ENCODE results near the gene PHC2. TPM values are rescaled to one million over a fixed set of nuclear protein-coding genes. Genes with fewer than 3 reads are reported as not detected.

The PHC2 gene
- total RNA-seq, 1 experiment from 2014 or later = 176 TPM

GRCh38 chr1:33274446-33274845, 156.4 kb downstream of the PHC2 start:
- no peaks in the 10 kb centered on the region for H3K9me2 ChIP-seq (ENCODE audit: insufficient read depth)
- H3K79me2 ChIP-seq (ENCODE audit: insufficient read depth, low read length) = no peaks in the 10 kb centered on the region
- BruUV-seq (replicated peaks) = no TSS peak
- H3K9ac ChIP-seq (ENCODE audit: low read length) = no peak overlapping the region
- intact Hi-C loops (cut with micrococcal nuclease) = no loop called here
- H3K4me1 ChIP-seq (ENCODE audit: control insufficient read depth in 1 of 2, insufficient read depth in 2 of 2, low read length in 2 of 2) = no peaks in the 10 kb centered on the region
- H3K27ac ChIP-seq (ENCODE audit: low read depth, low read length) = no peak overlapping the region
- H3K27me3 ChIP-seq (ENCODE audit: insufficient read depth, low read length) = no peaks in the 10 kb centered on the region
- no peak overlapping the region for H3K4me3 ChIP-seq (replicated peaks in 1 of 2; ENCODE audit: low read depth in 1 of 2, low read length in 2 of 2)
- TF ChIP-seq CTCF (IDR thresholded peaks at IDR 0.05 in 2 of 3, conservative IDR thresholded peaks at IDR 0.05 in 1 of 3; ENCODE audit: borderline replicate concordance in 1 of 3, insufficient read depth in 1 of 3, low read depth in 2 of 3, low read length in 2 of 3) (no peak), ATF3 (IDR thresholded peaks at IDR 0.05) (no peak), POLR2AphosphoS5 (IDR thresholded peaks at IDR 0.05; ENCODE audit: low read depth, low read length) (no peak), TCF7L2 (IDR thresholded peaks at IDR 0.05; ENCODE audit: borderline replicate concordance, extremely low read depth, insufficient read depth, insufficient read length) (no peak)
- ChIA-PET CTCF (interaction anchor here (1.0 kb wide), 1 partner anchor 22 kb away, joined by 3 read pairs; no protein-coding TSS in a partner anchor), RAD21 (ENCODE audit: low non-redundant PET in 1 of 2, low total read pairs in 2 of 2, uncharacterized antibody in 2 of 2, unreplicated experiment in 2 of 2) (no interaction called here), POLR2A (no interaction called here)
- no peak overlapping the region for H3K4me2 ChIP-seq (ENCODE audit: low read length)
- ATAC-seq (no peak), DNase-seq (ENCODE audit: low read depth, low spot score) (no peak)
- no peak overlapping the region for H2AFZ ChIP-seq (ENCODE audit: low read depth, low read length, poor library complexity, severe bottlenecking)
- no peaks in the 10 kb centered on the region for H4K20me1 ChIP-seq (ENCODE audit: insufficient read depth)
- H3K36me3 ChIP-seq (ENCODE audit: control insufficient read depth in 1 of 2, insufficient read depth in 2 of 2, low read length in 2 of 2) = no peaks in the 10 kb centered on the region
- no peaks in the 10 kb centered on the region for H3K9me3 ChIP-seq (ENCODE audit: control insufficient read depth in 1 of 2, insufficient read depth in 1 of 2, low read depth in 1 of 2, low read length in 2 of 2)

- H4K20me1 ChIP-seq (ENCODE audit: insufficient read depth) = no peaks in the 10 kb centered on the region
- no TSS peak for BruUV-seq (replicated peaks)
- H2AFZ ChIP-seq (ENCODE audit: low read depth, low read length, poor library complexity, severe bottlenecking) = no peak overlapping the region
- ChIA-PET CTCF (no interaction called here), RAD21 (ENCODE audit: low non-redundant PET in 1 of 2, low total read pairs in 2 of 2, uncharacterized antibody in 2 of 2, unreplicated experiment in 2 of 2) (no interaction called here), POLR2A (no interaction called here)
- no peak overlapping the region for H3K4me3 ChIP-seq (replicated peaks in 1 of 2; ENCODE audit: low read depth in 1 of 2, low read length in 2 of 2)
- H3K27ac ChIP-seq (ENCODE audit: low read depth, low read length) = no peak overlapping the region
- DNase-seq (ENCODE audit: low read depth, low spot score) (no peak), ATAC-seq (no peak)
- H3K9ac ChIP-seq (ENCODE audit: low read length) = no peak overlapping the region
- H3K27me3 ChIP-seq (ENCODE audit: insufficient read depth, low read length) = no peaks in the 10 kb centered on the region
- no peaks in the 10 kb centered on the region for H3K9me3 ChIP-seq (ENCODE audit: control insufficient read depth in 1 of 2, insufficient read depth in 1 of 2, low read depth in 1 of 2, low read length in 2 of 2)
- no peaks in the 10 kb centered on the region for H3K79me2 ChIP-seq (ENCODE audit: insufficient read depth, low read length)
- no peaks in the 10 kb centered on the region for H3K4me1 ChIP-seq (ENCODE audit: control insufficient read depth in 1 of 2, insufficient read depth in 2 of 2, low read length in 2 of 2)
- H3K36me3 ChIP-seq (ENCODE audit: control insufficient read depth in 1 of 2, insufficient read depth in 2 of 2, low read length in 2 of 2) = no peaks in the 10 kb centered on the region
- no peaks in the 10 kb centered on the region for H3K9me2 ChIP-seq (ENCODE audit: insufficient read depth)
- H3K4me2 ChIP-seq (ENCODE audit: low read length) = no peak overlapping the region
- intact Hi-C loops (cut with micrococcal nuclease) = no loop called here
- TF ChIP-seq POLR2A (IDR thresholded peaks at IDR 0.05; ENCODE audit: borderline replicate concordance, extremely low read depth, insufficient read depth, insufficient read length) = no peak
- no peak for TF ChIP-seq EZH2phosphoT487 (IDR thresholded peaks at IDR 0.05; ENCODE audit: borderline replicate concordance)
- TF ChIP-seq FOSL1 (IDR thresholded peaks at IDR 0.05; ENCODE audit: low read depth) = no peak
- TF ChIP-seq TCF7L2 (IDR thresholded peaks at IDR 0.05; ENCODE audit: borderline replicate concordance, extremely low read depth, insufficient read depth, insufficient read length) = no peak
- TF ChIP-seq EZH2 (IDR thresholded peaks at IDR 0.05) = no peak
- no peak for TF ChIP-seq ELF1 (IDR thresholded peaks at IDR 0.05; ENCODE audit: borderline replicate concordance, low read depth)
- TF ChIP-seq REST (IDR thresholded peaks at IDR 0.05; ENCODE audit: low read depth) = no peak
- no peak for TF ChIP-seq SIN3A (IDR thresholded peaks at IDR 0.05; ENCODE audit: low read depth)
- TF ChIP-seq ZNF274 (IDR thresholded peaks at IDR 0.05; ENCODE audit: low read depth, low read length) = no peak
- TF ChIP-seq POLR2AphosphoS5 (IDR thresholded peaks at IDR 0.05; ENCODE audit: low read depth, low read length) = no peak
- TF ChIP-seq MAX (IDR thresholded peaks at IDR 0.05) = no peak
Observed at GRCh38 chr1:33273961-33274371, 156.9 kb downstream of the PHC2 start.

Measured in HCT116 (cell line).